AG04450 (cell line): ENCODE results near the gene KLF7. TPM values are rescaled to one million over a fixed set of nuclear protein-coding genes. Genes with fewer than 3 reads are reported as not detected.

Source experiments
- CTCF ChIA-PET: fragments of 300-600, 350-600 bp; formaldehyde crosslinking; extraction: SDS; loops from one replicate; lab custom pipeline; 2022; ENCODE audit warnings: antibody characterized with exemption, inconsistent platforms; lab: Charles Lee
- POLR2A ChIA-PET: fragments of 350-600 bp; formaldehyde crosslinking; extraction: SDS; loops from one replicate; lab custom pipeline; 2021; ENCODE audit warnings: antibody characterized with exemption, inconsistent platforms; lab: Yijun Ruan, JAX
- DNase-seq: peaks from one replicate; pipeline ENCODE4 v3.0.0-alpha.2; 2011; ENCODE audit warnings: low read depth, low spot score
- H3K27ac ChIP-seq: one replicate; pipeline ENCODE4 v1.5.1; 2012; ENCODE audit warnings: low read depth, low read length, control low read depth
- H3K27me3 ChIP-seq: one replicate; pipeline ENCODE4 v1.6.0; 2012; ENCODE audit warnings: low read length; ENCODE audit not compliant: control insufficient read depth, insufficient read depth
- H3K4me3 ChIP-seq: 2 replicates; pipeline ENCODE4 v1.5.1; 2011; ENCODE audit warnings: mild to moderate bottlenecking, low read depth, low read length, control low read depth
- H3K9me3 ChIP-seq: 2 replicates; pipeline ENCODE4 v1.5.1; 2012; ENCODE audit warnings: low read length; ENCODE audit not compliant: control insufficient read depth, insufficient read depth
- polyA plus RNA-seq: library from polyadenylated mRNA; depleted of rRNA; stranded (reverse); fragments of >200 nt; gene quantifications from 2 replicates; pipeline ENCODE4 v1.2.3, GENCODE V29; 2011
- TF ChIP-seq, protein P1 (sequence below): IDR thresholded peaks from 2 replicates; pipeline ENCODE4 v1.5.1; 2011; ENCODE audit warnings: low read depth, low read length, control low read depth, inconsistent platforms

The KLF7 gene
- polyA plus RNA-seq, 1 experiment: 22.1 TPM

DNA sequence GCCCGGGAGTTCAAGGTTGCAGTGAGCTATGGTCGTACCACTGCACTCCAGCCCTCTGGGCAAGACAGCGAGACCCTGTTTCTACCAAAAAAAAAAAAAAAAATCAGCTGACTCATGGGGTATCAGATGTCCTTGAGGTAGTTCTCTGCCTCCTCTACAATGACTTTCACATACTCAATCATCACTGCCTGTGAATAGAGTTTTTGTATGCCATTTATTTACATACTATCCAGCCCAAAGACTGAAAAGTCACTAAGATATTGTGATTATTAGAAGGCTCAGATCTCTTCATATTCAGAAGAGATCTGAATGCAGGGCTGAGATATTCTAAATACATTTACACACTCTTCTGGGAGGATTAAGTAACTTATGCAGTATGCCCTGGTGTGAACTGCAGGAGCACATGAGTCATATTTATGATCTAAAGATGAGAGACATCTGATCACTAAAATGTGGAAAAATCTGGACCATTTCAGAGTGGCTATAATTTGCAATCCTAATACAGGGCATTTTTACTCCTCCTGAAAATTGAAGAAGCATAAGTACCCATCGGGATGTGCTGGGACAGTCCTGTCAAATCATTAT is 38.9 kb downstream of the KLF7 start:
- no peak for DNase-seq
- TF ChIP-seq, protein P1, sequence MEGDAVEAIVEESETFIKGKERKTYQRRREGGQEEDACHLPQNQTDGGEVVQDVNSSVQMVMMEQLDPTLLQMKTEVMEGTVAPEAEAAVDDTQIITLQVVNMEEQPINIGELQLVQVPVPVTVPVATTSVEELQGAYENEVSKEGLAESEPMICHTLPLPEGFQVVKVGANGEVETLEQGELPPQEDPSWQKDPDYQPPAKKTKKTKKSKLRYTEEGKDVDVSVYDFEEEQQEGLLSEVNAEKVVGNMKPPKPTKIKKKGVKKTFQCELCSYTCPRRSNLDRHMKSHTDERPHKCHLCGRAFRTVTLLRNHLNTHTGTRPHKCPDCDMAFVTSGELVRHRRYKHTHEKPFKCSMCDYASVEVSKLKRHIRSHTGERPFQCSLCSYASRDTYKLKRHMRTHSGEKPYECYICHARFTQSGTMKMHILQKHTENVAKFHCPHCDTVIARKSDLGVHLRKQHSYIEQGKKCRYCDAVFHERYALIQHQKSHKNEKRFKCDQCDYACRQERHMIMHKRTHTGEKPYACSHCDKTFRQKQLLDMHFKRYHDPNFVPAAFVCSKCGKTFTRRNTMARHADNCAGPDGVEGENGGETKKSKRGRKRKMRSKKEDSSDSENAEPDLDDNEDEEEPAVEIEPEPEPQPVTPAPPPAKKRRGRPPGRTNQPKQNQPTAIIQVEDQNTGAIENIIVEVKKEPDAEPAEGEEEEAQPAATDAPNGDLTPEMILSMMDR: no peak
- peaks cover 2% of the 10 kb centered on the region; the same call in 1 of the 2 replicates for H3K9me3 ChIP-seq
- ChIA-PET CTCF (interaction anchor here (0.7 kb wide), 1 partner anchor 127 kb away, joined by 3 read pairs; no protein-coding TSS in a partner anchor), POLR2A (no interaction called here)
- no peak overlapping the region for H3K4me3 ChIP-seq
- H3K27ac ChIP-seq: no peak overlapping the region
- no peaks in the 10 kb centered on the region for H3K27me3 ChIP-seq

DNA sequence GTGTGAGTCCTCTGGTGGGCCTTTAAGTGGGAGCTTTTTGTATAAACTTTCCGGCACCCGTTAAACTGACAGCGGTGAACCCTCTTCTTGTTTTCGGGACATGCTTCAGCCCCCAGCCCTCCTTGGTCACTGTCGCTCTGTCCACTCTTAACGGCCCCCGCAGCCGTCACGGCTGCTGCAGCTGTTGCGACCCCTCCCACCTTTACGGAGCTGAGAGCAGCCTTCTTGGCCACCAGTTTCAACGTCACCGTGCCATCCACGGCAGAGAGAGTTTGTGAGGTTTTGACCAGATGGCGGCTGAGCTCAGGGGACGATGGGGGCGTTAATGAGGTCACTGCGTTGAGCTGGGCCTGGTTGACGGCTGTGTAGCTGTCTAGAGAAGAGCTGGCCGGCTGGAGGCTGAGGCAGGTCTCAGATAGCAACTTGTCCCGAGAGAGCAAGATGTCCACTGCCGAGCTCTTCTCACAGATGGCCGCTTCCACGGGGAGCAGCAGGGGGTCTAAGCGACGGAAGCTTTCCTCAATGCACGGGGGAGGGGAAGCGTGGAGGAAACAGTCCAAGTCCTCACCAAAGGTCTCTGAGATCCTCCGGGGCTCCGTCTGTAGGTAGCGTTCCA is 41.9 kb downstream of the KLF7 start:
- POLR2A ChIA-PET: interaction anchor here (0.7 kb wide), 1 partner anchor 135 kb away, joined by 3 read pairs; no protein-coding TSS in a partner anchor
- Histone ChIP-seq H3K9me3 (peaks cover 2% of the 10 kb centered on the region; the same call in 1 of the 2 replicates), H3K4me3 (no peak overlapping the region), H3K27ac (no peak overlapping the region), H3K27me3 (no peaks in the 10 kb centered on the region)
- no peak for DNase-seq
- CTCF ChIA-PET: interaction anchor here (0.6 to 1.2 kb wide), 2 partner anchors 11 to 349 kb away, joined by 3 to 6 read pairs; no protein-coding TSS in a partner anchor
- TF ChIP-seq, protein P1: no peak

DNA sequence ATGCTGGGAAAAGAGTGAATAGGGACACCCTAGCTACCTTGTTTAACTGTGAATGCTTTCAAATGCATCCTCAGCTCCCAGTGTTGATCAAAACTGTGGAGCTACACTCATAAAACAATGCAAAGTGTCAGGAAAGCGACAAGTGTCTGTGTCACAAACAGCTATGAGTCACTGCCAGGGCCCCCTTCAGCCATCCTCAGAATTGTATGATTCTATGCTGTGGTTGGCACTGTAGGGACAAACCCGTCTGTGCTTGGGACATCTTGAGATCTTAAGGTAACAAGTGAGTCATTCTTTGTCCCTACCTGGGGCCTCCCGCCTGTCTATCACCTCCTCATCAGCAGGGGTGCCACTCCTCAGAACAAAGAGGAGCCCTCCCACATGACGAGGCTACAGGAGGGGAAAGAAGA is 42.4 kb downstream of the KLF7 start:
- no peak for DNase-seq
- TF ChIP-seq, protein P1: no peak
- Histone ChIP-seq H3K27ac (no peak overlapping the region), H3K27me3 (no peaks in the 10 kb centered on the region), H3K4me3 (no peak overlapping the region), H3K9me3 (peaks cover 2% of the 10 kb centered on the region; the same call in 1 of the 2 replicates)
- CTCF ChIA-PET: interaction anchor here (0.6 to 1.2 kb wide), 2 partner anchors 11 to 350 kb away, joined by 3 to 6 read pairs; no protein-coding TSS in a partner anchor
- POLR2A ChIA-PET: interaction anchor here (0.7 kb wide), 1 partner anchor 136 kb away, joined by 3 read pairs; no protein-coding TSS in a partner anchor

DNA sequence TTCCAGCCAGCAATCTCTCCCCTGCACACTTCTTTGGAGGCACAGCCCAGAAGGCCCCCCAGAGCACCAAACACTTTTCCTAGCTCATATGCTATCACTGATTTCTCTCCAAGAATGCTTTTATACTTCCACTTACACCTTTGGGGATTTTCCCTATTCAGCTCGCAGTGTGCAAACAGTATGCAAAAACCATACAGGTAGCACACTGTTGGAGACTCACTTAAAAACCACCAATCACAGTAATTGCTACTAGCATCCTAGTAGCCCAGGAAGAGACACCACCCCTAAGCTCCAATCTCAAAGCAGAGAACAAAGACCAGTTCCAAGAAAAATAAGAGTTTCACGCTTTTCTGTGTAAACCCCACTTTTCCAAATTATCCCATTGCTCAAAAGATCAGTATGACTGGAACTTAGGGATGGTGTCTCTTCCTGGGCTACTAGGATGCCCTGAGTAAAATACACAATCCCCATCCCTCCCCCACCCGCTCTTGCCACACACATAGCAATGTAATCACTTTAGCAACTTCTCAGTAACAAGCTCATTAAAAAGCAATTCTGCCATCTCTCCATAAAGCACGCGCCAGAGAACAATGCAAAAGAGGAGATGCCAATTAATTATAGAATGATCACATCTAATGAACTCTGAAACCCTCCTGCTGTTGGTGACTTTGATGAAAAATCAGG is 43.0 kb downstream of the KLF7 start:
- peaks cover 2% of the 10 kb centered on the region; the same call in 1 of the 2 replicates for H3K9me3 ChIP-seq
- TF ChIP-seq, protein P1: no peak
- CTCF ChIA-PET: interaction anchor here (1.2 kb wide), 1 partner anchor 350 kb away, joined by 6 read pairs; no protein-coding TSS in a partner anchor
- POLR2A ChIA-PET: interaction anchor here (0.7 kb wide), 1 partner anchor 136 kb away, joined by 3 read pairs; no protein-coding TSS in a partner anchor
- no peak overlapping the region for H3K4me3 ChIP-seq
- H3K27me3 ChIP-seq: no peaks in the 10 kb centered on the region
- no peak for DNase-seq
- peak overlapping the region; percentile 60 for H3K27ac ChIP-seq
